ENCODE data around the gene MORN1.

The MORN1 gene

DNA sequence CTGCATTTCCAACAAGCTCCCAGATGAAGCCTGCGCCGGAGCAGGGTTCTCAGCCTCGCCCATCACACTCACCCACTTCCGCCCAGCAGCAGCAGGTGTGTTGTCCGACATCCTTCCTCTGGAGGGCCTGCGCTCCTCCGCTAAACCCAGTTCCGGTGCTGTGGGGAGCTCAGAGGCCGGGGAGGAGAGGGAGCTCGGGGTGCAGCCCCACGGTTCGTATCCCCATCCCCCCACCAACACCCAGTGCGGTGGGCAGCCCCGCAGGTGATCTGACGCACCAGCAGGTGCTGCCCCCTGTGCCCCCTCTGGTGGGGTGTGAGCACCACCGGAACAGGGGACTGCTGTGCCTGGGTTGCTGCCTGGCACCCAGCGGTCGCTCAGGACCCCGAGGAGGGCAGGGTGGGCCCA, 24.5 kb upstream of the MORN1 start:
- Histone ChIP-seq H3K4me3 (ENCODE audit: low read depth in 1 of 2, low read length in 1 of 2) (no peak overlapping the region), H3K27ac (no peak overlapping the region), H3K4me1 (ENCODE audit: control insufficient read depth in 1 of 2, insufficient read depth in 1 of 2, low read depth in 1 of 2, low read length in 1 of 2) (peaks cover 26 to 36% of the 10 kb centered on the region in 2 experiments), H3K36me3 (no peaks in the 10 kb centered on the region), H3K27me3 (peaks cover 51% of the 10 kb centered on the region), H3K9me3 (no peaks in the 10 kb centered on the region)
- TF ChIP-seq, protein P1, sequence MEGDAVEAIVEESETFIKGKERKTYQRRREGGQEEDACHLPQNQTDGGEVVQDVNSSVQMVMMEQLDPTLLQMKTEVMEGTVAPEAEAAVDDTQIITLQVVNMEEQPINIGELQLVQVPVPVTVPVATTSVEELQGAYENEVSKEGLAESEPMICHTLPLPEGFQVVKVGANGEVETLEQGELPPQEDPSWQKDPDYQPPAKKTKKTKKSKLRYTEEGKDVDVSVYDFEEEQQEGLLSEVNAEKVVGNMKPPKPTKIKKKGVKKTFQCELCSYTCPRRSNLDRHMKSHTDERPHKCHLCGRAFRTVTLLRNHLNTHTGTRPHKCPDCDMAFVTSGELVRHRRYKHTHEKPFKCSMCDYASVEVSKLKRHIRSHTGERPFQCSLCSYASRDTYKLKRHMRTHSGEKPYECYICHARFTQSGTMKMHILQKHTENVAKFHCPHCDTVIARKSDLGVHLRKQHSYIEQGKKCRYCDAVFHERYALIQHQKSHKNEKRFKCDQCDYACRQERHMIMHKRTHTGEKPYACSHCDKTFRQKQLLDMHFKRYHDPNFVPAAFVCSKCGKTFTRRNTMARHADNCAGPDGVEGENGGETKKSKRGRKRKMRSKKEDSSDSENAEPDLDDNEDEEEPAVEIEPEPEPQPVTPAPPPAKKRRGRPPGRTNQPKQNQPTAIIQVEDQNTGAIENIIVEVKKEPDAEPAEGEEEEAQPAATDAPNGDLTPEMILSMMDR (IDR thresholded peaks at IDR 0.05) = no peak

DNA sequence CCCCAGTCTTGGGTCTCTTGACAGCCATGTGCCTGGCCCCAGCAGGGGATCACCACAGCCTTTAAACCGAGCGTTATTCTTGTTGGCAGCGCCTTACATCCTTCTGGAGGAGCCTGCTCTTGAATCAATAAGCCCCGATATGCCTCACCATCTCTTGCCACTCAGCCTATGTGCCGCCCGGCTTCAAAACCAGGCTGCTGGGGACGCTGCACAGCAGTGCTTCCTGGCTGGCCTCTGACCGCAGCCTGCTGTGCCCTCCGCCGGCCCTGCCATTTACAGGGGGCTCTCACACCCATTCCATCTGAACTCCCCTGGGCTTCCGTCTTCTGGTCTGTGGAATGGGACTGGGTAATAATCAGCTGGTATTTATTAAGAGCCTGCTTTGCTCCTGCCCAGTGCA, 24.0 kb upstream of the MORN1 start:
- TF ChIP-seq, protein P1 (IDR thresholded peaks at IDR 0.05) = no peak
- no peak overlapping the region for H3K27ac ChIP-seq
- H3K27me3 ChIP-seq = peaks cover 51% of the 10 kb centered on the region
- no peaks in the 10 kb centered on the region for H3K36me3 ChIP-seq
- no peak overlapping the region for H3K4me3 ChIP-seq (ENCODE audit: low read depth in 1 of 2, low read length in 1 of 2)
- no peaks in the 10 kb centered on the region for H3K9me3 ChIP-seq
- H3K4me1 ChIP-seq (ENCODE audit: control insufficient read depth in 1 of 2, insufficient read depth in 1 of 2, low read depth in 1 of 2, low read length in 1 of 2) = peaks cover 26 to 36% of the 10 kb centered on the region in 2 experiments

DNA sequence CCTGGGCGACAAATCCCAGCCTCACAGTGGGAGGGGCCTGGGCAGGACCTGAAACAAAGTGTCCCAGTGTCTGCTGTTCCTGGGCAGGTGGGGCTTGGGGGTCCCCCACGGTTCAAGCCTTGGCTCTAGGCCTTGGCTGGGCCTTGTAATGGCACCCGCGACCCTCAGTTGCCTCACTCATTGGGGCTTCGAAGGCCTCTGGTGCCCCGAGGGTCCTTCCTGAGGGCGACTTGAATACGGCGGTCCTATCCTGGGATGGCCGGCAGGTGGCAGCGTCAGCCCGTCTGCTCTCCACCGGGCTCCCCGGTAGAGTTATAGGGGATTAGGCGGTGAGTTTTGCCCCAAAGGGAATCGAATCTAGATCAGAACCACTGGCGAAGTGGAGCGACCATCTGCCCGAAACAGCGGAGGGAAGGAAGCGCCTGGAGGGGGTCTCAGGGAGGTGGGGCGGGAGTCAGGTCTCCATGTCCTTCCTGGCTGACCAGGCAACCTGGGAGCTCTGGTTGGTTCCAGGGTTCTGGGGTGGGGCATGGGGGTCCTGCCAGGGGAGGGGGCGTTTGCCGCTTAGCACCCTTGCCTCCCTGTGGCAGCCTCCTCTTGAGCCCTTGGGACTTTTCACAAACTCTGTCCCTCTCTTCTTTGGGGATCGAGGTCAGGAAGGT, 23.1 kb upstream of the MORN1 start:
- TF ChIP-seq, protein P1 (IDR thresholded peaks at IDR 0.05) = peak; percentile 92
- Histone ChIP-seq H3K4me3 (ENCODE audit: low read depth in 1 of 2, low read length in 1 of 2) (peak overlapping the region in 1 of 2 experiments; percentile 24), H3K27me3 (peaks cover 51% of the 10 kb centered on the region), H3K27ac (no peak overlapping the region), H3K9me3 (no peaks in the 10 kb centered on the region), H3K4me1 (ENCODE audit: control insufficient read depth in 1 of 2, insufficient read depth in 1 of 2, low read depth in 1 of 2, low read length in 1 of 2) (peaks cover 26 to 36% of the 10 kb centered on the region in 2 experiments), H3K36me3 (no peaks in the 10 kb centered on the region)

DNA sequence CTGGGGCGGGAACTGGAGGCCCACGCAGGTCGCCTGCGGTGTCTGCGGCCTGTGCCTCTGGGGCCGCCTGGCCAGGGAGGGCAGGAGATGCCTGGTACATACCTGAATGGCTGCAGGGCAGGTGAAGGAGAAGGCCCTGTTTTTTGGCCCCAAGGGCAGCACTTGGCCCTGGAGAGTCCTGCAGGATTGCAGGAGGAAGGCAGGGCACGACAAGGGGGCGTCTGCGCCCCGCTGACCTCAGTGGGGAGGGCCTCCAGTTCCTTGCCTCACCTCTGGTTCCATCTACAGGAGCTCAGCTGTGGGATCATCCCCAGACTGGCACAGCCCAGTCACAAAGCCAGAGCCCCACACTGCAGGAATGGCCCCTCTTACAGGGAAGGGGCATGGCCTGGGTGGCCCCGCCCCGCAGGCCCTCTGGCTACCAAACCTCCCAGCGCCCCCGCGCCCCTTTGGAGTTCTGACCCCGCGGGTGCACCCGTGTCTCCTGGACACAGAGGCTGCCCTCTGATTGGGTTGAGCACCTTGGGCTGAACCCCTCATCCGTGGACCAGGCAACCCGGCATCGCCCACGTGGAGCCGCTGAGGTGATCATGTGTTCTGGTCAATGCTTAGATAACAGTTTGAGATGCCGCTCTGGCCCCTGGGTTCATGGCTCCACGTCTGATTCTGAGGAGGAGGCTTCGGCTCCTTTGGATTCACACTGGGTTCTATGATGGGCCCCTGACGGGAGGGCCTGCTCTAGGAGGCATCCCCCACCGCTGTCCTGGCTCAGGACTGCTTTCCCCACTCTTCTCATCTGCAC, 22.3 kb upstream of the MORN1 start:
- H3K27me3 ChIP-seq = peaks cover 46% of the 10 kb centered on the region
- peaks cover 26 to 36% of the 10 kb centered on the region in 2 experiments for H3K4me1 ChIP-seq (ENCODE audit: control insufficient read depth in 1 of 2, insufficient read depth in 1 of 2, low read depth in 1 of 2, low read length in 1 of 2)
- no peaks in the 10 kb centered on the region for H3K36me3 ChIP-seq
- TF ChIP-seq, protein P1 (IDR thresholded peaks at IDR 0.05) = no peak
- H3K27ac ChIP-seq = peak overlapping the region; percentile 84
- peak overlapping the region; percentile 86 to 87 for H3K4me3 ChIP-seq (ENCODE audit: low read depth in 1 of 2, low read length in 1 of 2)
- no peaks in the 10 kb centered on the region for H3K9me3 ChIP-seq

DNA sequence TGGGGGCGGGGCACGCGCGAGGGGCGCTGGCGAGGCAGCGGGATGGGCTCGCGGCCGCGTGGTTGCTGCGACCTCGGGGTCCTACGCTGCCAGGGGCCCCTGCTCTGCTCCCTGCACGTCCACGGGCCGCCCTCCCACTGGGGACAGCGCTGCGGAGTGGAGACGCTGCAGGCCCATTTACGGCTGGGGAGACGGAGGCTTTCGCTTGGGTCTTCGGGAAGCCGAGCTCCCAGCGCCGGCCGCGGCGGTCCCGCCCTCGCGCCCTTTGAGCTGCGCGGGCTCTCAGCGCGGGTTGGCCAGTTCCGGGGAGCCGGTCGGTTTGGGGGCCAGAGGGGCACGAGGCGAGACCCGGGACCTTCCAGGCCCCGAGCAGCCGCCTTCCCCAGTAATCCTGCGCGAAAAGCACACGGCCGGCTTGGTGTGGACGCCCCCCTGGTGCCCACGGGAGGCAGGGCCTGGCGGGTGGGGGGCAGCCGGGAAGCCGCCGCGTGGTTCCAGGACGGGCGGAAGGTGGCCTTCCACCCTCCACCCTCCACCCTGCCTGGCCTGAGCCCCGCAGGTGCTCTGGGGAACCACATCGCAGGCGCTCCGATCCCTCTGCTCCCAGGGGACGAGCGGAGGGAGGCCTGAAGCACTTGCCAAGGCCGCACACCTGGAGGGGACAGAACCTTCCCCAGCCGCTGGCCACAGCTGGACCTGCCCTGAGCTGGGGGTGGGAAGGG, 21.6 kb upstream of the MORN1 start:
- H3K4me3 ChIP-seq (ENCODE audit: low read depth in 1 of 2, low read length in 1 of 2) = peak overlapping the region; percentile 86 to 87
- TF ChIP-seq, protein P1 (IDR thresholded peaks at IDR 0.05) = peak; percentile 15
- peak overlapping the region; percentile 84 for H3K27ac ChIP-seq
- H3K9me3 ChIP-seq = no peaks in the 10 kb centered on the region
- peaks cover 26 to 36% of the 10 kb centered on the region in 2 experiments for H3K4me1 ChIP-seq (ENCODE audit: control insufficient read depth in 1 of 2, insufficient read depth in 1 of 2, low read depth in 1 of 2, low read length in 1 of 2)
- no peaks in the 10 kb centered on the region for H3K36me3 ChIP-seq
- H3K27me3 ChIP-seq = peaks cover 38% of the 10 kb centered on the region
